Kidney epithelial cell (primary cell): ENCODE measurements around the gene TAF11. TPM values are rescaled to one million over a fixed set of nuclear protein-coding genes. Genes with fewer than 3 reads are reported as not detected.
"Not testable (repeated sequence)": the region's sequence is repeated elsewhere in the genome, so short reads cannot be mapped to it uniquely, and the experiment has no call there.

Source experiments
- DNase-seq: peaks from one replicate; pipeline ENCODE4 v3.0.0-alpha.2; 2010; ENCODE audit warnings: low read depth
- H3K27me3 ChIP-seq: 2 replicates; pipeline ENCODE4 v1.6.0; 2011; ENCODE audit warnings: low read length; ENCODE audit not compliant: control insufficient read depth, insufficient read depth
- H3K36me3 ChIP-seq: 2 replicates; pipeline ENCODE4 v1.5.1; 2011; ENCODE audit warnings: low read length; ENCODE audit not compliant: control insufficient read depth, insufficient read depth
- H3K4me3 ChIP-seq: 2 replicates; pipeline ENCODE4 v1.5.1; 2011; ENCODE audit warnings: low read depth, mild to moderate bottlenecking, control low read depth, low read length
- CTCF ChIP-seq: IDR thresholded peaks from 2 replicates; pipeline ENCODE4 v1.5.1; 2011; ENCODE audit warnings: mild to moderate bottlenecking, moderate library complexity, low read length, control low read depth, inconsistent platforms; ENCODE audit not compliant: insufficient read depth, poor library complexity, severe bottlenecking
- total RNA-seq: library from RNA; depleted of rRNA; stranded (reverse); fragments of >200 nt; gene quantifications from 2 replicates; pipeline ENCODE4 v1.2.3, GENCODE V29; 2015

The TAF11 gene
- total RNA-seq, 1 donor from 2014 or later, result 27.5 TPM

GRCh38 chr6:34890533-34890925 lies 2.7 kb upstream of the TAF11 start:
- Histone ChIP-seq H3K4me3 (peak overlapping the region; percentile 80), H3K27me3 (no peaks in the 10 kb centered on the region), H3K36me3 (no peaks in the 10 kb centered on the region)
- no peak for DNase-seq
- TF ChIP-seq CTCF, result no peak

DNA sequence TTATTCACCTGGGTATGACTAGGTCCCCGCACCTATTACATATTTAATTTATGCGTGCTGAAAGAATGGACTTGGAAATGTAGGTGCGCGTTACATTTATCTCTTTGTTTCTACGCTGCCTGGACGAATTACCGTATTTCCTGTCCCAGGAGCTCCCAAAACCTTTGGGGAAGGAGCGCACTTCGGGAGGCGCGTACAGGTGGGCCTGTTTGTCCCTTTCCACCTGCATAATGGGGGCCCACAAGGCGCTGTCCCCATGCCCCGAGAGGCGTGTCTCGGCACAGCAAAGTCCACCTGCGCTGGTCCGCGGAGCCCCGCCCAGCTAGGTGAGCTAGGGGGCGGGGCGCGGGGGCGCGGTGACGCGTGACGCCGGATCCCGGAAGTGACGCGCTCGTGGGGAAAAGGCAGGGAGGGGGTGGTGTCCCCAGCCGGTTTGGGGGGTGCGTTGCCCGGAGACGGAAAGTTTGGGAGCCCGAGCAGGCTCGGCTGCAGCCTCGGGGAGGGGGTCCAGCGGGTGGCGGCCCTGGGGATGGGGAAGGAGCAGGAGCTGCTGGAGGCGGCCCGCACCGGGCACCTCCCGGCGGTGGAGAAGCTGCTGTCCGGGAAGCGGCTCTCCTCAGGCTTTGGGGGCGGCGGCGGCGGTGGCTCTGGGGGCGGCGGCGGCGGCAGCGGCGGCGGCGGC lies 1.2 kb upstream of the TAF11 start, which contains the start of gene ANKS1A:
TSS of gene ANKS1A (plus strand) at position 382 of the 682 bp plus-strand sequence. CDS start at position 530, 148 bp downstream.
- Histone ChIP-seq H3K27me3 (no peaks in the 10 kb centered on the region), H3K4me3 (peak within 1 kb of the TSS; percentile 80), H3K36me3 (no peaks in the 10 kb centered on the region)
- no peak for DNase-seq
- no peak for TF ChIP-seq CTCF

DNA sequence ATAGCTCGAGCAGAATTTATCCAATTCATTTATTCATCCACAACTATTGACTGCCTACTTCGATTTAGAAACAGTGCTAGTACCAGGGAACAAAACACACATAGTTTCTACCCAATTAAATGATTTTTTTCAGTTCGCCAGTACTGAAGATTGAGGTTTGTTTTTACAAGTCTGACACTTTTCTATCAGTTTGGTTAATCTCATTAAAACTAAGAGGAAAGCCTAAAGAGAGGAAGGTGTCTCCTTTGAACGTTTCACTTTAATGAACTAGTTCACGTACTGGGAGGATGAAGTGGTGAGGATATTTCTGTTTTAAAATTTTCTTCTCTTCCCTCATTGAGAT lies 643 bp upstream of the TAF11 start:
- Histone ChIP-seq H3K4me3 (peak overlapping the region; percentile 80), H3K36me3 (no peaks in the 10 kb centered on the region), H3K27me3 (no peaks in the 10 kb centered on the region)
- no peak for TF ChIP-seq CTCF
- no peak for DNase-seq

GRCh38 chr6:34885837-34886236 lies 2.0 kb downstream of the TAF11 start:
- not testable (repeated sequence) for H3K27me3 ChIP-seq, H3K4me3 ChIP-seq, DNase-seq, H3K36me3 ChIP-seq

DNA sequence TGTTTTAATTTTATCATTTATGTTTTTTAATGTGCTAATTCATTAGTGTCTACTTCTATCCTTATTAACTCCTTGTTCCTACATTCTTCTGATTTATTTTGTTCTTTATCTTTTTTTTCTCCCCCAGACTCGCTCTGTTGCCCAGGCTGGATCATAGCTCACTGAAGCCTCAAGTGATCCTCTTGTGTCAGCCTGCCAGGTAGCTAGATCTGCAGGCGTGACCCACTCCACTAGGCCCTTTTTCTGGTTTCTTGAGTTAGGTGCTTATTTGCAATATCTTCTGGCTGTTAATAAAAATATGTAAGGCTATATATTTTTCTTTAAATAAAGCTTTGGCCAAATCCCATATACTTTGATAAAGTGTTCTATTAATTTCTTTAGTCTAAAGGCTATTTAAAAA lies 2.8 kb downstream of the TAF11 start:
- no peak for TF ChIP-seq CTCF
- Histone ChIP-seq H3K36me3 (no peaks in the 10 kb centered on the region), H3K27me3 (no peaks in the 10 kb centered on the region), H3K4me3 (no peak overlapping the region)
- no peak for DNase-seq

DNA sequence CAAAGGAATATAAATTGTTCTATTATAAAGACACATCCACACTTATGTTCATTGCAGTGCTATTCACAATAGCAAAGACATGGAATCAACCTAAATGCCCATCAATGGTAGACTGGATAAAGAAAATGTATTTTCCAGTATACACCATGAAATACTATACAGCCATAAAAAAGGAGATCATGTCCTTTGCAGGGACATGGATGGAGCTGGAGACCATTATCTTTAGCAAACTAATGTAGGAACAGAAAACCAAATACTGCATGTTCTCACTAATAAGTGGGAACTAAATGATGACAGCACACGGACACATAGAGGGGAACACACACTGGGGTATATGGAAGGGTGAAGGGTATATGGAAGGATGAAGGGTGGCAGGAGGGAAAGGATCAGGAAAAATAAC lies 3.8 kb downstream of the TAF11 start:
- not testable (repeated sequence) for H3K27me3 ChIP-seq, DNase-seq, H3K36me3 ChIP-seq, H3K4me3 ChIP-seq

GRCh38 chr6:34877869-34878485 lies 9.9 kb downstream of the TAF11 start:
- DNase-seq, result no peak
- Histone ChIP-seq H3K4me3 (no peak overlapping the region), H3K36me3 (no peaks in the 10 kb centered on the region), H3K27me3 (no peaks in the 10 kb centered on the region)
- no peak for TF ChIP-seq CTCF
